ENCODE measurements around the gene XAGE1B.

GRCh38 chrX:52542311-52542710, 25.4 kb upstream of the XAGE1B start:
- TF ChIP-seq CTCF (IDR thresholded peaks at IDR 0.05; ENCODE audit: low read depth, low read length, poor library complexity, severe bottlenecking) (no peak), EZH2phosphoT487 (IDR thresholded peaks at IDR 0.05; ENCODE audit: borderline replicate concordance, low read length) (no peak)

Measured in DOHH2 (cell line).